ENCODE results near the gene CFAP99. TPM values are rescaled to one million over a fixed set of nuclear protein-coding genes. Genes with fewer than 3 reads are reported as not detected.

CFAP99 gene
- total RNA-seq, 2 experiments from 2014 or later: 0.11 TPM; not detected in 1

- H3K4me1 Mint-ChIP-seq: no peaks in the 10 kb centered on the region
- POLR2A ChIA-PET: no interaction called here
- H3K27ac Mint-ChIP-seq: no peak overlapping the region
- ATAC-seq (ENCODE audit: low read depth) (no peak), DNase-seq (no peak)
- no peaks in the 10 kb centered on the region for H3K9me3 Mint-ChIP-seq
- H3K27me3 Mint-ChIP-seq: peaks cover 5% of the 10 kb centered on the region
- H3K36me3 Mint-ChIP-seq: no peaks in the 10 kb centered on the region
- no peak overlapping the region for H3K4me3 Mint-ChIP-seq
Measured at GRCh38 chr4:2432991-2433530, 14.3 kb downstream of the CFAP99 start.

- POLR2A ChIA-PET: no interaction called here
- ATAC-seq (ENCODE audit: low read depth) (no peak), DNase-seq (no peak)
- no peaks in the 10 kb centered on the region for H3K4me1 Mint-ChIP-seq
- peaks cover 5% of the 10 kb centered on the region for H3K27me3 Mint-ChIP-seq
- H3K27ac Mint-ChIP-seq: no peak overlapping the region
- no peaks in the 10 kb centered on the region for H3K9me3 Mint-ChIP-seq
- no peak overlapping the region for H3K4me3 Mint-ChIP-seq
- H3K36me3 Mint-ChIP-seq: no peaks in the 10 kb centered on the region
Measured at GRCh38 chr4:2433609-2434350, 15.0 kb downstream of the CFAP99 start.

GRCh38 chr4:2434420-2434819, 15.7 kb downstream of the CFAP99 start:
- no peaks in the 10 kb centered on the region for H3K4me1 Mint-ChIP-seq
- ATAC-seq (ENCODE audit: low read depth) (no peak), DNase-seq (no peak)
- H3K36me3 Mint-ChIP-seq: no peaks in the 10 kb centered on the region
- H3K27ac Mint-ChIP-seq: no peak overlapping the region
- H3K27me3 Mint-ChIP-seq: peaks cover 5% of the 10 kb centered on the region
- POLR2A ChIA-PET: no interaction called here
- no peaks in the 10 kb centered on the region for H3K9me3 Mint-ChIP-seq
- H3K4me3 Mint-ChIP-seq: no peak overlapping the region

GRCh38 chr4:2436301-2436700, 17.5 kb downstream of the CFAP99 start:
- ATAC-seq (ENCODE audit: low read depth) (no peak), DNase-seq (no peak)
- POLR2A ChIA-PET: interaction anchor here (0.6 kb wide), 1 partner anchor 227 kb away, joined by 7 read pairs; no protein-coding TSS in a partner anchor
- Mint-ChIP-seq H3K27ac (no peak overlapping the region), H3K9me3 (no peaks in the 10 kb centered on the region), H3K4me1 (no peaks in the 10 kb centered on the region), H3K4me3 (no peak overlapping the region), H3K27me3 (peaks cover 2% of the 10 kb centered on the region), H3K36me3 (no peaks in the 10 kb centered on the region)

- H3K9me3 Mint-ChIP-seq: no peaks in the 10 kb centered on the region
- POLR2A ChIA-PET: interaction anchor here (0.6 kb wide), 1 partner anchor 227 kb away, joined by 7 read pairs; no protein-coding TSS in a partner anchor
- no peak overlapping the region for H3K4me3 Mint-ChIP-seq
- no peaks in the 10 kb centered on the region for H3K36me3 Mint-ChIP-seq
- ATAC-seq (ENCODE audit: low read depth) (no peak), DNase-seq (no peak)
- H3K4me1 Mint-ChIP-seq: peaks cover 3% of the 10 kb centered on the region
- H3K27me3 Mint-ChIP-seq: peaks cover 2% of the 10 kb centered on the region
- H3K27ac Mint-ChIP-seq: no peak overlapping the region
Measured at GRCh38 chr4:2436761-2437474, 18.2 kb downstream of the CFAP99 start.

- Mint-ChIP-seq H3K4me3 (no peak overlapping the region), H3K27me3 (peaks cover 2% of the 10 kb centered on the region), H3K27ac (no peak overlapping the region), H3K9me3 (no peaks in the 10 kb centered on the region), H3K4me1 (peaks cover 3% of the 10 kb centered on the region), H3K36me3 (no peaks in the 10 kb centered on the region)
- no peak for ATAC-seq (ENCODE audit: low read depth)
- POLR2A ChIA-PET: no interaction called here
- no peak for DNase-seq
Measured at GRCh38 chr4:2437475-2438215, 18.9 kb downstream of the CFAP99 start.

GRCh38 chr4:2438822-2439718, 20.3 kb downstream of the CFAP99 start:
- DNase-seq (no peak), ATAC-seq (ENCODE audit: low read depth) (no peak)
- POLR2A ChIA-PET: no interaction called here
- Mint-ChIP-seq H3K27ac (no peak overlapping the region), H3K27me3 (no peaks in the 10 kb centered on the region), H3K36me3 (no peaks in the 10 kb centered on the region), H3K4me3 (no peak overlapping the region), H3K9me3 (no peaks in the 10 kb centered on the region), H3K4me1 (peaks cover 3% of the 10 kb centered on the region)

GRCh38 chr4:2441393-2442174, 22.8 kb downstream of the CFAP99 start:
- peak overlapping the region; percentile 80 for H3K27ac Mint-ChIP-seq
- POLR2A ChIA-PET: interaction anchor here (0.7 to 1.5 kb wide), 3 partner anchors 27 to 94 kb away, joined by 3 to 5 read pairs (median 4); partner anchors contain the start of genes FAM193A and RNF4
- ATAC-seq (ENCODE audit: low read depth) (peak; percentile 93), DNase-seq (peak; percentile 78)
- no peaks in the 10 kb centered on the region for H3K27me3 Mint-ChIP-seq
- H3K4me3 Mint-ChIP-seq: no peak overlapping the region
- no peaks in the 10 kb centered on the region for H3K9me3 Mint-ChIP-seq
- H3K36me3 Mint-ChIP-seq: no peaks in the 10 kb centered on the region
- peaks cover 3% of the 10 kb centered on the region for H3K4me1 Mint-ChIP-seq

GRCh38 chr4:2442175-2442993, 23.6 kb downstream of the CFAP99 start:
- H3K4me1 Mint-ChIP-seq: peaks cover 3% of the 10 kb centered on the region
- no peak overlapping the region for H3K4me3 Mint-ChIP-seq
- no peak overlapping the region for H3K27ac Mint-ChIP-seq
- no peaks in the 10 kb centered on the region for H3K36me3 Mint-ChIP-seq
- POLR2A ChIA-PET: interaction anchor here (1.0 to 1.5 kb wide), 2 partner anchors 26 to 94 kb away, joined by 3 to 4 read pairs; partner anchors contain the start of genes FAM193A and RNF4
- no peak for ATAC-seq (ENCODE audit: low read depth)
- no peaks in the 10 kb centered on the region for H3K9me3 Mint-ChIP-seq
- no peaks in the 10 kb centered on the region for H3K27me3 Mint-ChIP-seq
- no peak for DNase-seq

GRCh38 chr4:2443061-2443730, 24.4 kb downstream of the CFAP99 start:
- H3K4me3 Mint-ChIP-seq: no peak overlapping the region
- H3K9me3 Mint-ChIP-seq: no peaks in the 10 kb centered on the region
- DNase-seq: no peak
- H3K27ac Mint-ChIP-seq: no peak overlapping the region
- no peaks in the 10 kb centered on the region for H3K27me3 Mint-ChIP-seq
- no peaks in the 10 kb centered on the region for H3K36me3 Mint-ChIP-seq
- peaks cover 3% of the 10 kb centered on the region for H3K4me1 Mint-ChIP-seq
- no peak for ATAC-seq (ENCODE audit: low read depth)
- POLR2A ChIA-PET: no interaction called here
